ENCODE results near the gene MYCN. TPM values are rescaled to one million over a fixed set of nuclear protein-coding genes. Genes with fewer than 3 reads are reported as not detected.

MYCN gene
- total RNA-seq, 1 experiment from 2014 or later: 68.3 TPM

- POLR2A ChIA-PET: no interaction called here
- no peak overlapping the region for H3K4me3 Mint-ChIP-seq
- H3K9me3 Mint-ChIP-seq: no peaks in the 10 kb centered on the region
- no peaks in the 10 kb centered on the region for H3K36me3 Mint-ChIP-seq
- DNase-seq (ENCODE audit: low spot score) (no peak), ATAC-seq (no peak)
- TF ChIP-seq NR2C2 (CRISPR knock-in tag; IDR thresholded peaks at IDR 0.05): no peak
- TF ChIP-seq, protein P1, sequence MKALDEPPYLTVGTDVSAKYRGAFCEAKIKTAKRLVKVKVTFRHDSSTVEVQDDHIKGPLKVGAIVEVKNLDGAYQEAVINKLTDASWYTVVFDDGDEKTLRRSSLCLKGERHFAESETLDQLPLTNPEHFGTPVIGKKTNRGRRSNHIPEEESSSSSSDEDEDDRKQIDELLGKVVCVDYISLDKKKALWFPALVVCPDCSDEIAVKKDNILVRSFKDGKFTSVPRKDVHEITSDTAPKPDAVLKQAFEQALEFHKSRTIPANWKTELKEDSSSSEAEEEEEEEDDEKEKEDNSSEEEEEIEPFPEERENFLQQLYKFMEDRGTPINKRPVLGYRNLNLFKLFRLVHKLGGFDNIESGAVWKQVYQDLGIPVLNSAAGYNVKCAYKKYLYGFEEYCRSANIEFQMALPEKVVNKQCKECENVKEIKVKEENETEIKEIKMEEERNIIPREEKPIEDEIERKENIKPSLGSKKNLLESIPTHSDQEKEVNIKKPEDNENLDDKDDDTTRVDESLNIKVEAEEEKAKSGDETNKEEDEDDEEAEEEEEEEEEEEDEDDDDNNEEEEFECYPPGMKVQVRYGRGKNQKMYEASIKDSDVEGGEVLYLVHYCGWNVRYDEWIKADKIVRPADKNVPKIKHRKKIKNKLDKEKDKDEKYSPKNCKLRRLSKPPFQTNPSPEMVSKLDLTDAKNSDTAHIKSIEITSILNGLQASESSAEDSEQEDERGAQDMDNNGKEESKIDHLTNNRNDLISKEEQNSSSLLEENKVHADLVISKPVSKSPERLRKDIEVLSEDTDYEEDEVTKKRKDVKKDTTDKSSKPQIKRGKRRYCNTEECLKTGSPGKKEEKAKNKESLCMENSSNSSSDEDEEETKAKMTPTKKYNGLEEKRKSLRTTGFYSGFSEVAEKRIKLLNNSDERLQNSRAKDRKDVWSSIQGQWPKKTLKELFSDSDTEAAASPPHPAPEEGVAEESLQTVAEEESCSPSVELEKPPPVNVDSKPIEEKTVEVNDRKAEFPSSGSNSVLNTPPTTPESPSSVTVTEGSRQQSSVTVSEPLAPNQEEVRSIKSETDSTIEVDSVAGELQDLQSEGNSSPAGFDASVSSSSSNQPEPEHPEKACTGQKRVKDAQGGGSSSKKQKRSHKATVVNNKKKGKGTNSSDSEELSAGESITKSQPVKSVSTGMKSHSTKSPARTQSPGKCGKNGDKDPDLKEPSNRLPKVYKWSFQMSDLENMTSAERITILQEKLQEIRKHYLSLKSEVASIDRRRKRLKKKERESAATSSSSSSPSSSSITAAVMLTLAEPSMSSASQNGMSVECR (CRISPR knock-in tag; IDR thresholded peaks at IDR 0.05; ENCODE audit: borderline replicate concordance): no peak
- peaks cover 6% of the 10 kb centered on the region for H3K27me3 Mint-ChIP-seq (ENCODE audit: low read depth)
- peaks cover 37% of the 10 kb centered on the region for H3K4me1 Mint-ChIP-seq
- H3K27ac Mint-ChIP-seq: no peak overlapping the region
- CTCF ChIA-PET: no interaction called here
Observed at GRCh38 chr2:15993666-15994065, 53.3 kb downstream of the MYCN start.

DNA sequence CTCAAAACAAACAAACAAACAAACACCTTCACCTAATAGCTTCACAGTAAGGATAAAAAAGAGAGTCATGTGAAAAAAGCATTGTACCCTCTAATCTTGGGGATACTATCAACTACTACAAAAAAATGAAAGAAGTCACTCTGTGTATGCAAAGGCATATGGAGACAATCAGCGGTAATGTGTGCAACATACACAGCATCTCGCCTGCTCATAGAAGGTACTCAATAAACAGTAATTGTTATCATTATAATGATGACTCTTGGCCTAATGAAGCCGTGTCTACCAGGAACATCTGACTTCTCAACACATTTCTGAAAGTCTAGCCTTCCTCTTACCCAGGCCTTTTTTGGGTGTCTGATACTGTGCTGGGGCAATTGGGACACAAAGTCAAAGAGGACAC lies 55.3 kb downstream of the MYCN start:
- ChIA-PET POLR2A (no interaction called here), CTCF (no interaction called here)
- Mint-ChIP-seq H3K9me3 (no peaks in the 10 kb centered on the region), H3K4me3 (no peak overlapping the region), H3K27ac (no peak overlapping the region), H3K27me3 (ENCODE audit: low read depth) (peaks cover 6% of the 10 kb centered on the region), H3K4me1 (peaks cover 30% of the 10 kb centered on the region), H3K36me3 (no peaks in the 10 kb centered on the region)
- DNase-seq (ENCODE audit: low spot score): no peak
- ATAC-seq: no peak
- TF ChIP-seq TEAD4 (CRISPR knock-in tag; IDR thresholded peaks at IDR 0.05) (no peak), ZNF671 (CRISPR knock-in tag; IDR thresholded peaks at IDR 0.05) (no peak), ZNF512 (CRISPR knock-in tag; IDR thresholded peaks at IDR 0.05; ENCODE audit: borderline replicate concordance) (no peak), ETV6 (CRISPR knock-in tag; IDR thresholded peaks at IDR 0.05) (no peak), RORB (CRISPR knock-in tag; IDR thresholded peaks at IDR 0.05) (no peak), SMAD4 (CRISPR knock-in tag; IDR thresholded peaks at IDR 0.05) (no peak), CBFB (CRISPR knock-in tag; IDR thresholded peaks at IDR 0.05; ENCODE audit: low read depth) (no peak), EMX1 (CRISPR knock-in tag; IDR thresholded peaks at IDR 0.05) (no peak), ZNF138 (CRISPR knock-in tag; conservative IDR thresholded peaks at IDR 0.05) (no peak), NR1H2 (CRISPR knock-in tag; IDR thresholded peaks at IDR 0.05) (no peak)
- TF ChIP-seq, protein P2, sequence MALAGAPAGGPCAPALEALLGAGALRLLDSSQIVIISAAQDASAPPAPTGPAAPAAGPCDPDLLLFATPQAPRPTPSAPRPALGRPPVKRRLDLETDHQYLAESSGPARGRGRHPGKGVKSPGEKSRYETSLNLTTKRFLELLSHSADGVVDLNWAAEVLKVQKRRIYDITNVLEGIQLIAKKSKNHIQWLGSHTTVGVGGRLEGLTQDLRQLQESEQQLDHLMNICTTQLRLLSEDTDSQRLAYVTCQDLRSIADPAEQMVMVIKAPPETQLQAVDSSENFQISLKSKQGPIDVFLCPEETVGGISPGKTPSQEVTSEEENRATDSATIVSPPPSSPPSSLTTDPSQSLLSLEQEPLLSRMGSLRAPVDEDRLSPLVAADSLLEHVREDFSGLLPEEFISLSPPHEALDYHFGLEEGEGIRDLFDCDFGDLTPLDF (CRISPR knock-in tag; IDR thresholded peaks at IDR 0.05): no peak
- TF ChIP-seq, protein P3, sequence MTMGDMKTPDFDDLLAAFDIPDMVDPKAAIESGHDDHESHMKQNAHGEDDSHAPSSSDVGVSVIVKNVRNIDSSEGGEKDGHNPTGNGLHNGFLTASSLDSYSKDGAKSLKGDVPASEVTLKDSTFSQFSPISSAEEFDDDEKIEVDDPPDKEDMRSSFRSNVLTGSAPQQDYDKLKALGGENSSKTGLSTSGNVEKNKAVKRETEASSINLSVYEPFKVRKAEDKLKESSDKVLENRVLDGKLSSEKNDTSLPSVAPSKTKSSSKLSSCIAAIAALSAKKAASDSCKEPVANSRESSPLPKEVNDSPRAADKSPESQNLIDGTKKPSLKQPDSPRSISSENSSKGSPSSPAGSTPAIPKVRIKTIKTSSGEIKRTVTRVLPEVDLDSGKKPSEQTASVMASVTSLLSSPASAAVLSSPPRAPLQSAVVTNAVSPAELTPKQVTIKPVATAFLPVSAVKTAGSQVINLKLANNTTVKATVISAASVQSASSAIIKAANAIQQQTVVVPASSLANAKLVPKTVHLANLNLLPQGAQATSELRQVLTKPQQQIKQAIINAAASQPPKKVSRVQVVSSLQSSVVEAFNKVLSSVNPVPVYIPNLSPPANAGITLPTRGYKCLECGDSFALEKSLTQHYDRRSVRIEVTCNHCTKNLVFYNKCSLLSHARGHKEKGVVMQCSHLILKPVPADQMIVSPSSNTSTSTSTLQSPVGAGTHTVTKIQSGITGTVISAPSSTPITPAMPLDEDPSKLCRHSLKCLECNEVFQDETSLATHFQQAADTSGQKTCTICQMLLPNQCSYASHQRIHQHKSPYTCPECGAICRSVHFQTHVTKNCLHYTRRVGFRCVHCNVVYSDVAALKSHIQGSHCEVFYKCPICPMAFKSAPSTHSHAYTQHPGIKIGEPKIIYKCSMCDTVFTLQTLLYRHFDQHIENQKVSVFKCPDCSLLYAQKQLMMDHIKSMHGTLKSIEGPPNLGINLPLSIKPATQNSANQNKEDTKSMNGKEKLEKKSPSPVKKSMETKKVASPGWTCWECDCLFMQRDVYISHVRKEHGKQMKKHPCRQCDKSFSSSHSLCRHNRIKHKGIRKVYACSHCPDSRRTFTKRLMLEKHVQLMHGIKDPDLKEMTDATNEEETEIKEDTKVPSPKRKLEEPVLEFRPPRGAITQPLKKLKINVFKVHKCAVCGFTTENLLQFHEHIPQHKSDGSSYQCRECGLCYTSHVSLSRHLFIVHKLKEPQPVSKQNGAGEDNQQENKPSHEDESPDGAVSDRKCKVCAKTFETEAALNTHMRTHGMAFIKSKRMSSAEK (CRISPR knock-in tag; IDR thresholded peaks at IDR 0.05; ENCODE audit: borderline replicate concordance): no peak
- TF ChIP-seq, protein P1 (CRISPR knock-in tag; IDR thresholded peaks at IDR 0.05; ENCODE audit: borderline replicate concordance): no peak
- TF ChIP-seq, protein P4, sequence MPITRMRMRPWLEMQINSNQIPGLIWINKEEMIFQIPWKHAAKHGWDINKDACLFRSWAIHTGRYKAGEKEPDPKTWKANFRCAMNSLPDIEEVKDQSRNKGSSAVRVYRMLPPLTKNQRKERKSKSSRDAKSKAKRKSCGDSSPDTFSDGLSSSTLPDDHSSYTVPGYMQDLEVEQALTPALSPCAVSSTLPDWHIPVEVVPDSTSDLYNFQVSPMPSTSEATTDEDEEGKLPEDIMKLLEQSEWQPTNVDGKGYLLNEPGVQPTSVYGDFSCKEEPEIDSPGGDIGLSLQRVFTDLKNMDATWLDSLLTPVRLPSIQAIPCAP (CRISPR knock-in tag; IDR thresholded peaks at IDR 0.05): no peak
- TF ChIP-seq, protein P5, sequence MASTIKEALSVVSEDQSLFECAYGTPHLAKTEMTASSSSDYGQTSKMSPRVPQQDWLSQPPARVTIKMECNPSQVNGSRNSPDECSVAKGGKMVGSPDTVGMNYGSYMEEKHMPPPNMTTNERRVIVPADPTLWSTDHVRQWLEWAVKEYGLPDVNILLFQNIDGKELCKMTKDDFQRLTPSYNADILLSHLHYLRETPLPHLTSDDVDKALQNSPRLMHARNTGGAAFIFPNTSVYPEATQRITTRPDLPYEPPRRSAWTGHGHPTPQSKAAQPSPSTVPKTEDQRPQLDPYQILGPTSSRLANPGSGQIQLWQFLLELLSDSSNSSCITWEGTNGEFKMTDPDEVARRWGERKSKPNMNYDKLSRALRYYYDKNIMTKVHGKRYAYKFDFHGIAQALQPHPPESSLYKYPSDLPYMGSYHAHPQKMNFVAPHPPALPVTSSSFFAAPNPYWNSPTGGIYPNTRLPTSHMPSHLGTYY (CRISPR knock-in tag; IDR thresholded peaks at IDR 0.05): no peak

All from WTC11 (cell line).